GM13976 (cell line): ENCODE measurements around the gene FMO2.

ENCODE experiments used
- DNase-seq: peaks from one replicate; pipeline ENCODE4 v3.0.0; 2012; ENCODE audit warnings: low spot score
- in situ Hi-C: fragments of 300-500 bp; cut with MboI; formaldehyde crosslinking; loops from one replicate; pipeline ENCODE4 v1.12.0; 2022; ENCODE audit warnings: low sequenced_read_pairs, mixed read lengths, inconsistent platforms; ENCODE audit not compliant: unreplicated experiment
- TF ChIP-seq, protein P1 (sequence below): IDR thresholded peaks from 2 replicates; pipeline ENCODE4 v1.5.1; 2012; ENCODE audit warnings: borderline replicate concordance, mild to moderate bottlenecking; ENCODE audit not compliant: insufficient read depth; ENCODE audit errors: extremely low read depth, missing control alignments, control extremely low read depth

Gene FMO2

DNA sequence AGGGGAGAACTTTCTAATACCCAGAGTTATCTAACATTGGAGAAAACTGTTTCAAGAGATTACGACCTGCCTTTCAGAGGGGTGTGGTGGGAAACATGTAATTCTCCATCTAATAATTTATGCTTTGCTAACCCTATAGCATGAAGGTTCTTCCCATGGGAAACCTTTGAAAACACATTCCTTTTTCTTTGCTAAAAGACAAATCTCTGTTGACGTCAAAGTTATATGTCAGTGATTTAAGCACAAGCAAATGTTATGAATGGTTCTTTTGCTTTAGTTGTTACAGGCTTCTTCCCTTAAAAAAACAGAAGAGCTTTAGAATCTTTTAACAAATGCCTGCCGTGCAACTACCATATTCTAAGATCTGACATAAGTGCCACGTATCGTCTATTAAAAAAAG lies 19.2 kb downstream of the FMO2 start:
- TF ChIP-seq, protein P1, sequence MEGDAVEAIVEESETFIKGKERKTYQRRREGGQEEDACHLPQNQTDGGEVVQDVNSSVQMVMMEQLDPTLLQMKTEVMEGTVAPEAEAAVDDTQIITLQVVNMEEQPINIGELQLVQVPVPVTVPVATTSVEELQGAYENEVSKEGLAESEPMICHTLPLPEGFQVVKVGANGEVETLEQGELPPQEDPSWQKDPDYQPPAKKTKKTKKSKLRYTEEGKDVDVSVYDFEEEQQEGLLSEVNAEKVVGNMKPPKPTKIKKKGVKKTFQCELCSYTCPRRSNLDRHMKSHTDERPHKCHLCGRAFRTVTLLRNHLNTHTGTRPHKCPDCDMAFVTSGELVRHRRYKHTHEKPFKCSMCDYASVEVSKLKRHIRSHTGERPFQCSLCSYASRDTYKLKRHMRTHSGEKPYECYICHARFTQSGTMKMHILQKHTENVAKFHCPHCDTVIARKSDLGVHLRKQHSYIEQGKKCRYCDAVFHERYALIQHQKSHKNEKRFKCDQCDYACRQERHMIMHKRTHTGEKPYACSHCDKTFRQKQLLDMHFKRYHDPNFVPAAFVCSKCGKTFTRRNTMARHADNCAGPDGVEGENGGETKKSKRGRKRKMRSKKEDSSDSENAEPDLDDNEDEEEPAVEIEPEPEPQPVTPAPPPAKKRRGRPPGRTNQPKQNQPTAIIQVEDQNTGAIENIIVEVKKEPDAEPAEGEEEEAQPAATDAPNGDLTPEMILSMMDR, result no peak
- no peak for DNase-seq
- in situ Hi-C loops, result no loop called here

DNA sequence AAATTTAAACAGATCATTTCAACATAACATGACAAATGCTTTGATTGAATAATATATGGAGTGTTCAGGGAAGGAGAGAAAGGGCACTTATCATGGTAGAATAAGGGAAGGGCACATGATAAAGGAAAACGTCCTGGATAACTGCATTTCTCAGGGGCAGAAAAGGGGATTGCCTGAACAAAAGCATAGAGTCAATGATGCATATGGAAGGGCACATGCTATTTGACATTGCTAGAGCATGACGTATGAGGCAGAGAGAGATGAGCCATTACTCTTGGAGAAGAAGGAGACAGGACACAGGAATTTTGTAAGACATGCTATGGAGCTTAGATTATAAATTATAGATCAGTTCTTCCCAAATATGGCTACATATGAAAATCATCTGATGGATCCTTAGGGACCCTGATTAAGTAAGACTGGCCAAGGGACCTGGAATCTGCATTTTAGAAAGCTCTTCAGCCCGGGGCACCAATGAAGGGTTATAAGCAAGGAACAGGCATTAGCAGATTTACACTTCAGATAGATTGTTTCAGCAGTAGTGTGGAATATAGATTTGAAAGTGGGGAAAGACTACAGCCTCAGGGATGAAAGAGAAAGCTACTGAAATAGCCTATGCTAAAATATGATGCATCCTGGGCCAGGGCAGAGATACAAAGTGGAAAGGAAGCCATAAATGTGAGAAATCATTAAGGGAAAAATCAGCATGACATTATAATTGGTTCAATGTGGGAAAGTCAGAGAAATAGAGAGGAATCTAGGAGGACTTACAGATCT lies 21.3 kb downstream of the FMO2 start:
- in situ Hi-C loops, result no loop called here
- no peak for DNase-seq
- TF ChIP-seq, protein P1, result no peak

DNA sequence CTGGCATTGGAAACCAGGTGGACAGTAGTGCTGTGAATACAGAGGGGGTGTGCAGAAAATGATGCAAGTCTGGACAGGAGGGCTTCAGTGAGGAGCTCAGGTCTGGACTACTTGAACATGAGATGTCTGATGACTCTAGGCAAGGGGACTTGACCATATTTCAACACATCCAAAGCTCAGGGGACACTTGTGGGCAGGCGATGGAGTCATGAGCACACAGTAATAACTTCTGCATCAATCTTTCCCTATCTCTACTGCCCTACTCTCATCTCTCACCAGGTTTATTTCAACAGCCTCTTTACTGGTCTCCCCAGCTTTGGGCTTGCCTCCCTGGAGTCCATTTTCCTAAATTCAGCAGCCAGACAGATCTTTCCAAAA lies 21.9 kb downstream of the FMO2 start:
- in situ Hi-C loops, result no loop called here
- DNase-seq, result no peak
- TF ChIP-seq, protein P1, result no peak

DNA sequence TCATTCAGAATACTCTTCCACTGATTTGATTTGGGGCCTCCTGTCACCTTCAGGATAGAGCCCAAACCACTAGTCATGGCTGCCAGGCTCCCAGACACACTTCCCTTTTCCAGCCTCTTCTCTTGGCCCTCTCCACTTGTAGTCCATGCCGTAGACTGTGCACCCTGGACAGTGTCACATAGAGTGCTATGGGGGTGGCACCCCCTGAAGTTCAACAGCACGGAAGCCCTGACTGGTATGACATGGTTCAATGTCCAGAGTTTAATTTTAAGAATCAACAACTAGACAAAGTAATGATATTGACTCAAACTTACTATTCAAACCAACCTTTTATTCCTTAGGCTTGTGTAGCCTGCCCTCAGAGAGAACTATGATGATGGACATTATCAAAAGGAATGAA lies 22.3 kb downstream of the FMO2 start:
- TF ChIP-seq, protein P1, result no peak
- in situ Hi-C loops, result no loop called here
- DNase-seq, result no peak

DNA sequence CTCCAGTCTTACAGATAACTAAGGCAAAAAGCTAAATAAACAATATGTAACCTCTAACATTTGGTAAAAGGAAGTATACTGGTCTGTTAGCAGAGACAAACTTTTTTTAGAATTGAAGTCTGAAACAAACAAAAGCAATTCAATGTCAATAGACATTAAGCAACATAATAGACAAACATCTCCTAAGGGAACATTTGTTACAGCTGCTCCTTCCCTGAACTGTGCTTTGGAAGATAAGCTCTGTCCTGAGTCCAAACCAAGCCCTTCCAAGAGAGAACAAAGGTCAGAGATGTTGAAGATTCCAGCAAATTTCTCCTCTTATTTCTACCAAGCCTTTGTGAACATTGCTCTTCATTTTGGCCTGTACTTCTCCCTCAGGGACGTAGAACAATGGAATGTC lies 25.3 kb downstream of the FMO2 start:
- in situ Hi-C loops, result no loop called here
- no peak for DNase-seq
- TF ChIP-seq, protein P1, result no peak

DNA sequence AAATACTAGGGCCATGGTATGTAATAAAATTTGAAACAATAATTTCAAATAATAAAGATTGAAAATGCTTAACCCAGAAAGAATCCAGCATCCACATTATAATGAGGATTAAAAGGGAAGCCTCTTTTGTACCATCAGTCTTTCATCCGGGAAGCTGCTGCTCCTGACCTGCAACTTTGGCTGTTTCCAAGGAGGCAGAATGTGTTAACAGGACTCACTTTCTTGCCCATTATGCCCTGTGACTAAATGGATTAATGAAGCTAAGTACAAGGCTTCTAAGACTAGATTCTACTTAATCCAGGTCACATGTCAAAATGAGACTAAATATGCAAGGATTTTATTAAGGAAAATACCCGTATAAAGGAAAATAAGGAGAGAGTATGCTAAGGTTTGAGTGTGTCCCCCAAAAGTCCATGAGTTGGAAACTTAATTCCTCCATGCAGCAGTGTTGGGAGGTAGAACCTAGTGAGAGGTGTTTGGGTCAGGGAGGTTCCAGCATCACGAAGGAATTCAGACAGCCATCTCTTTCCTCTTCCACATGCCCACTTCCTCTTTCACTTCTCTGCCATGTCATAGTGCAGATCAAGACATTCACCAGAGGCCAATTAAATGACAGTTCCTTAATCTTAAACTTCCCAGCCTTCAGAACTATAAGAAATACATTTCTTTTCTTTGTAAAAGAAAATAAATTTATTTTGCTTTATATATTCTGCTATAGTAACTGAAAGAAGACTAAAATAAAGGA lies 27.7 kb downstream of the FMO2 start:
- in situ Hi-C loops, result no loop called here
- TF ChIP-seq, protein P1, result no peak
- DNase-seq, result no peak
